ENCODE data around the gene RPS21. TPM values are rescaled to one million over a fixed set of nuclear protein-coding genes. Genes with fewer than 3 reads are reported as not detected.

RPS21 gene
- total RNA-seq, 4 donors from 2014 or later: 1,151 to 14,756 (median 1,928) TPM

DNA sequence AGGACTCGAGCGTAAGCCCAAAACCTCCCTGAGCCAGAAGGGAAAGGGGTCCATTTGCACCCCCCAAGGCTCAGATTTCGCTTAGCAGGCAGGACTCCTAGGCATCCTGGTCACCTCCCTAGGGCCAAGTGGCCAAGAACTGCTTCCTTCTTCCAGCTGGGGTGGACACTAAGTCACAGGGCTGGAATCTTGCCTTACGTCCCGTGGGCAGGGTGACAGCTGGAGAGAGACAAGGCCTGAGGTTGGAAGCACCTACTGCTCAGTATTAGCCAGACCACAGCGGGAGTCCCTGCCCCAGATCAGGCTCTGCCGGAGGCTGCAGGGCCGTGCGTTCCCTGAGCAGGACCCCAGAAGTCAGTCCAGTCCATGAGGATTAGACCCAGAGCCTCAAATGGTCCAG, 39.5 kb upstream of the RPS21 start:
- Histone ChIP-seq H3K4me1 (no peaks in the 10 kb centered on the region), H3K36me3 (no peaks in the 10 kb centered on the region), H3K4me3 (no peak overlapping the region), H3K27ac (no peak overlapping the region), H3K27me3 (no peaks in the 10 kb centered on the region), H3K9me3 (no peaks in the 10 kb centered on the region)
- TF ChIP-seq, protein P1, sequence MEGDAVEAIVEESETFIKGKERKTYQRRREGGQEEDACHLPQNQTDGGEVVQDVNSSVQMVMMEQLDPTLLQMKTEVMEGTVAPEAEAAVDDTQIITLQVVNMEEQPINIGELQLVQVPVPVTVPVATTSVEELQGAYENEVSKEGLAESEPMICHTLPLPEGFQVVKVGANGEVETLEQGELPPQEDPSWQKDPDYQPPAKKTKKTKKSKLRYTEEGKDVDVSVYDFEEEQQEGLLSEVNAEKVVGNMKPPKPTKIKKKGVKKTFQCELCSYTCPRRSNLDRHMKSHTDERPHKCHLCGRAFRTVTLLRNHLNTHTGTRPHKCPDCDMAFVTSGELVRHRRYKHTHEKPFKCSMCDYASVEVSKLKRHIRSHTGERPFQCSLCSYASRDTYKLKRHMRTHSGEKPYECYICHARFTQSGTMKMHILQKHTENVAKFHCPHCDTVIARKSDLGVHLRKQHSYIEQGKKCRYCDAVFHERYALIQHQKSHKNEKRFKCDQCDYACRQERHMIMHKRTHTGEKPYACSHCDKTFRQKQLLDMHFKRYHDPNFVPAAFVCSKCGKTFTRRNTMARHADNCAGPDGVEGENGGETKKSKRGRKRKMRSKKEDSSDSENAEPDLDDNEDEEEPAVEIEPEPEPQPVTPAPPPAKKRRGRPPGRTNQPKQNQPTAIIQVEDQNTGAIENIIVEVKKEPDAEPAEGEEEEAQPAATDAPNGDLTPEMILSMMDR (IDR thresholded peaks at IDR 0.05): no peak
- TF ChIP-seq POLR2A (IDR thresholded peaks at IDR 0.05): no peak
- intact Hi-C loops (cut with DNase I; ENCODE audit: low total_unique reads): no loop called here
- no peak for DNase-seq

DNA sequence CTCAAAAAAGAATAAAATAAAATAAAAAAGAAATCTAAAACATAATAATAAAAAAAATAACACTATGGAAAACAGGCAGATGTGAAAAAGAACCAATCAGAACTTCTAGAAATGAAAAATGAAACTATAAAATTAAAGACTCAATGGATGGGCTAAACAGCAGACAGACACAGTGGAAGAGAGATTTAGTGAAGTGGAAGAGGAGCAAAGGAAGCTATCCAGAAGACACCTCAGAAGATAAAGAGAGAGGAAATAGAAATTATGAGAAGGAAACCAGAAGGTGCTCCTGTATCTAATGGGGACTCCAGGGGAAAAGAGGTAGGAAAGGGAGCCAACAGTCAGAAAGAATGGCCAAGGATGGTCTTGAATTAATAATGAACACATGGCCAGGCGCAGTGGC, 38.3 kb upstream of the RPS21 start:
- H3K27ac ChIP-seq: no peak overlapping the region
- intact Hi-C loops (cut with DNase I; ENCODE audit: low total_unique reads): no loop called here
- no peak for TF ChIP-seq POLR2A (IDR thresholded peaks at IDR 0.05)
- TF ChIP-seq, protein P1 (IDR thresholded peaks at IDR 0.05): no peak

DNA sequence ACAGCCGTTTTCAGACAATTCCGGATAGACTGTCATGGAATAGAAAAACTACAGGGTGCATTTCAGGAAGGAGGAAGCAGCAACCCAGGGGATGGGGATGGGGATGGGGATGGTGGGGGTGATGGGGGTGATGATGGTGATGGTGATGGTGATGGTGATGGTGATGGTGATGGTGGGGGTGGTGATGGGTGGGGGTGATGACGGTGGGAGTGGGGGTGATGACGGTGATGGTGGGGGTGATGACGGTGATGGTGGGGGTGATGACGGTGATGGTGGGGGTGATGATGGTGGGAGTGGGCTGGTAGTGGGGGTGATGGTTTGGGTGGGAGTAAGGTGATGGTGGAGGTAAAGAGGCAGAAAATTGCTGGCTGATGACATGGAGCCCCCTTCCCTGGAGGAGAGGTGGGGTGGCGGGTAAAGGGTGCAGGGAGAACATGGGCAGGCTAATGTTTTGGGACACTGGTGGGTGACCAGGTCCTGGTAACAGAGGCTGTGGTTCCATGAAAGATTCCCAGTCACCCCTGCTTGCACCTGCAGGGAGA, 37.3 kb upstream of the RPS21 start:
- intact Hi-C loops (cut with DNase I; ENCODE audit: low total_unique reads): no loop called here
- H3K9me3 ChIP-seq: no peaks in the 10 kb centered on the region
- no peaks in the 10 kb centered on the region for H3K27me3 ChIP-seq
- no peak for DNase-seq
- H3K36me3 ChIP-seq: no peaks in the 10 kb centered on the region
- H3K4me1 ChIP-seq: peaks cover 0 to 5% of the 10 kb centered on the region in 2 donors
- H3K4me3 ChIP-seq: no peak overlapping the region
- TF ChIP-seq, protein P1 (IDR thresholded peaks at IDR 0.05): no peak
- no peak overlapping the region for H3K27ac ChIP-seq

More for the DNA sequence above, 38.3 kb upstream of the RPS21 start:
- no peaks in the 10 kb centered on the region for H3K36me3 ChIP-seq
- H3K4me1 ChIP-seq: no peaks in the 10 kb centered on the region
- H3K27me3 ChIP-seq: no peaks in the 10 kb centered on the region
- H3K4me3 ChIP-seq: no peak overlapping the region
- no peaks in the 10 kb centered on the region for H3K9me3 ChIP-seq
- no peak for DNase-seq

DNA sequence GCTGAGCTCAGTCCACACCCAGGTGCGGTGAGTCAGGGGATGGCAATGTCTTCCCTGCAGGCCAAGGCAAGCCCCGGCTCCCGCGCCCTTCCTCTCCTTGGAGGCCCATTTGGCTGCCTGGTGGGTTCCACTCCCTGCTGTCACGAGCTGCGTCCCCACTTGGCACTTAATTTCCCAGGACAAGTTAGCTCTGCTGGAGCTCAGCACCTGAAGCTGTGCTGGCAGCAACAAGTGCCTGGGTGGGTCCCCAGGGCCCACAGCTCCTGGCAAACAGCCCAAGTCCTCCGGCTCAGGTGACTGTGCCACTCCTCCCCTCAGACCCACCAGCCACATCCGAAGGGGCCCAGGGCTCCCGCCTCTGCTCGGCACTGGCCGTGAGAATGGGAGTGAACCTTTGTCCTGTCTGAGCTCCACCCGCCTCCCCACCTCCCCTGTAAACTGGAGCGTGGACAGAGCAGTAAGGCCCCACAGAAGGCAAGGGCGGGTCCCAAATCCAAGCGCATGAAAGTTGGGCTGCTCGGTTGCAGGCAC, 36.7 kb upstream of the RPS21 start:
- peaks cover 0 to 10% of the 10 kb centered on the region in 2 donors for H3K4me1 ChIP-seq
- H3K36me3 ChIP-seq: no peaks in the 10 kb centered on the region
- H3K27ac ChIP-seq: no peak overlapping the region
- H3K9me3 ChIP-seq: no peaks in the 10 kb centered on the region
- no peak overlapping the region for H3K4me3 ChIP-seq
- intact Hi-C loops (cut with DNase I; ENCODE audit: low total_unique reads): no loop called here
- TF ChIP-seq POLR2A (IDR thresholded peaks at IDR 0.05): no peak
- TF ChIP-seq, protein P1 (IDR thresholded peaks at IDR 0.05): no peak
- no peak for DNase-seq
- no peaks in the 10 kb centered on the region for H3K27me3 ChIP-seq

DNA sequence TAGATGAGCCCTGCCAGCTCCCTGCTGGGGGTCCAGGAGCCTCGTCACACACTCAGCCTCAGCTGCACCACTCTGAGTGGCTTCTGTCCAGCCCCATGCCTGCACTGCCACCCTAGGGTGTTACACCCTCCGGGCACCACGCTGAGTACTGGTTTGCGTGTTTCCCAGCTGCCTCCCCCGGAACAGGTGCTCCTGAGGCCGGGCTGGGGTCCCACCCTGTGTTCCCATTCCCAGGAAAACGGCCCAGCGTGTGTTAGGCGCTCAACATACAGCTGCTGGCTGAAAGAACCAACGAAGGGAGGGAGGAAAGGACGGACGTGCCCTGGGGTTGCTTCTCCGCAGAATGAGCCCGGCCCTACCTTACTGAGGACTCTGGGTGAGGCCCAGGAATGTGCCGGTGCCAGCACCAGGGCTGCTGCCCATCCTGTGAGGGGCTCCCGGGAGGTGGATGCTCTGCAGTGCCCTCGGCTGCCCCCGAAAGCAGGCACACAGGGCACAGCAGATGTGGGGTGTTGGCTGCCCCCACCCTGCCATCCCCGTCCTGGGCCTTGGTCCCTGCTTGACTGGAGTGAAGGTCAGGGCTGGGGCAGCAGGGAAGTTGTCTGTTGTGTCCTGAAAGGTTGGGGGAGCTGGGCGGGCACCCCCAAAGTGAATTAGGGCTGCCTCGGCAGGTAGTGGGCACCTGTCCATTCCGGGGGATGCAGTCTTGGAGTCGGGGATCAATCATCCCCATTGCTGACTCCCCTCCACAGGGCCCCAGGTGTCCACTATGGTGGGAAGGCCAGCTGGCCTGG, 36.1 kb upstream of the RPS21 start:
- Histone ChIP-seq H3K9me3 (no peaks in the 10 kb centered on the region), H3K27me3 (no peaks in the 10 kb centered on the region), H3K27ac (no peak overlapping the region), H3K36me3 (no peaks in the 10 kb centered on the region), H3K4me1 (peaks cover 6 to 17% of the 10 kb centered on the region in 2 donors), H3K4me3 (no peak overlapping the region)
- DNase-seq: no peak
- TF ChIP-seq, protein P1 (IDR thresholded peaks at IDR 0.05): no peak
- no peak for TF ChIP-seq POLR2A (IDR thresholded peaks at IDR 0.05)
- intact Hi-C loops (cut with DNase I; ENCODE audit: low total_unique reads): no loop called here
